Loucy (cell line): ENCODE measurements around the gene KRT76.

Experiments
- CTCF ChIP-seq: fragments of 200-600 bp; sonication (generic); conservative IDR thresholded peaks from 2 replicates; pipeline ENCODE4 v1.5.1; 2014; ENCODE audit warnings: mild to moderate bottlenecking, antibody characterized with exemption, low read length
- EZH2phosphoT487 ChIP-seq: fragments of 200-600 bp; IDR thresholded peaks from 2 replicates; pipeline ENCODE4 v1.6.1; 2018; ENCODE audit warnings: antibody characterized with exemption, mild to moderate bottlenecking, moderate library complexity, borderline replicate concordance

- TF ChIP-seq EZH2phosphoT487: no peak
- no peak for TF ChIP-seq CTCF
Observed at GRCh38 chr12:52806821-52807543, 29.8 kb upstream of the KRT76 start.
